Measurements from ENCODE around the gene CAMK1D.

Gene CAMK1D

DNA sequence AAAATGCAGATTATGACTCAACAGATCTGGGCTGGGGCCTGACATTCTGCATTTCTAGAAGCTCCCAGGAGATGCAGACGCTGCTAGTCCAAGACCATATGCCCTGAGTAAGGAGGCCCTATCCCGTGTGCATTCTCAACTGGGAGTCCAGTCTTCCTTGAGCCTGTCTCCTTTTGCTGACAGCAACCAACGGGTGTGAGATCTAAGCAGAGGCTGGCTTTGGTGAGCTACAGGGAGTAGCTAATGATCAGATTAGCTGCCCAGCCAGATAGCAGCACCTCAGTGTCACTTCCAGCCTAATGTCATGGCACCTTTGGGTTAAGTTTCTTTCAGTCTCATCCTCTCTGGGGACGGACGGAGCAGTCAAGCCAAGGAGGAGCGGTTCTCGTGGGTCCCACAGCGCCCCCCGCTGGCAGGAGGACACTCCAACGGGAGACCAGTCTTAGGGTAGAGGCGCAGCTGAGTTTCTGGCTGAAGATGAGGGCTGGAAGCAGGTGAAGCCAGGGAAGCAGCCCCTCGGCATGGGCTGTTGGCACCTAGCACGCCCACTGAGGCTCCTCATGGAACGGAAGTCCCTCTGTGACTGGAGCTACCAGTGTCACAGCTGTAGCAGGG lies 498.1 kb downstream of the CAMK1D start:
- TF ChIP-seq, protein P1, sequence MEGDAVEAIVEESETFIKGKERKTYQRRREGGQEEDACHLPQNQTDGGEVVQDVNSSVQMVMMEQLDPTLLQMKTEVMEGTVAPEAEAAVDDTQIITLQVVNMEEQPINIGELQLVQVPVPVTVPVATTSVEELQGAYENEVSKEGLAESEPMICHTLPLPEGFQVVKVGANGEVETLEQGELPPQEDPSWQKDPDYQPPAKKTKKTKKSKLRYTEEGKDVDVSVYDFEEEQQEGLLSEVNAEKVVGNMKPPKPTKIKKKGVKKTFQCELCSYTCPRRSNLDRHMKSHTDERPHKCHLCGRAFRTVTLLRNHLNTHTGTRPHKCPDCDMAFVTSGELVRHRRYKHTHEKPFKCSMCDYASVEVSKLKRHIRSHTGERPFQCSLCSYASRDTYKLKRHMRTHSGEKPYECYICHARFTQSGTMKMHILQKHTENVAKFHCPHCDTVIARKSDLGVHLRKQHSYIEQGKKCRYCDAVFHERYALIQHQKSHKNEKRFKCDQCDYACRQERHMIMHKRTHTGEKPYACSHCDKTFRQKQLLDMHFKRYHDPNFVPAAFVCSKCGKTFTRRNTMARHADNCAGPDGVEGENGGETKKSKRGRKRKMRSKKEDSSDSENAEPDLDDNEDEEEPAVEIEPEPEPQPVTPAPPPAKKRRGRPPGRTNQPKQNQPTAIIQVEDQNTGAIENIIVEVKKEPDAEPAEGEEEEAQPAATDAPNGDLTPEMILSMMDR (IDR thresholded peaks at IDR 0.05) = no peak
- no peaks in the 10 kb centered on the region for H3K9me3 ChIP-seq
- intact Hi-C loops (cut with DNase I; ENCODE audit: low total_unique reads) = no loop called here
- H3K27me3 ChIP-seq = no peaks in the 10 kb centered on the region
- no peak overlapping the region for H3K4me3 ChIP-seq
- H3K4me1 ChIP-seq = peaks cover 0 to 46% (median 25%) of the 10 kb centered on the region in 4 donors
- H3K36me3 ChIP-seq = no peaks in the 10 kb centered on the region
- DNase-seq = no peak
- H3K27ac ChIP-seq = no peak overlapping the region

DNA sequence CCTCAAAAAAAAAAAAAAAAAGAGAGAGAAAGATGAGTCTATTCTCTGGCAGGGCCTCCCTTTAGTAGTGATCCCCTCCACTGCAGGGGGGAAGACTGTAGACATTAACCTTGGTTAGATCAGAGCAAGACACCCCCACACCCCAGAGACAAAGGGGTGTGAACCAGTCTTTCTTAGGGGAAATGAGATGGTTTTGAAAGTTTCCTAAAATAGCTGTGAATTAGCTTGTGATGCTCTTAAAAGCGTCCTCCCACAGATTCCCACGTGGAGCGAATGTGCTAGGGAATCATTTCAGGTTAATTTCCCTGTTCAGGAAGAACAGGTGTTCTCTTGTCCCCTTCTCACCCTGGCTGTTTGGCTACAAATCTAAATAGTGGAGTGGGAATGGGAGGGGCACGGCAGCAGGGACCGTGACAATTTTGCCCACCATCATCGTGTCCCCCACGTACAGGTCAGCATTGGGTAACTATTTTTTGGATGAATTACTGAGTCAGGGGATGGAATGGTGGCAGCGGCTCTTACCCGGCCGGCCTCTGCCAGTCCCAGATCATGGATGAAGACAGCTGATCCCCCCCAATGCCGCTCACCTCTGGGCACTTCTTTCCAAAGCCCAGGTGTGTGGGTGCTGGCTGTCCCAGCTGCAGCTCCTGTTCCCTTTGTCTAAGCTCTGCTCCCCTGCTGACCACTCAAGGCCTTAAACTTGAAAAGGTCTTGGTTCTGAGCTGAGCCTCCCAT lies 499.3 kb downstream of the CAMK1D start:
- no peak overlapping the region for H3K27ac ChIP-seq
- no peak overlapping the region for H3K4me3 ChIP-seq
- intact Hi-C loops (cut with DNase I; ENCODE audit: low total_unique reads) = no loop called here
- H3K4me1 ChIP-seq = peaks cover 0 to 46% (median 25%) of the 10 kb centered on the region in 4 donors
- no peaks in the 10 kb centered on the region for H3K27me3 ChIP-seq
- no peak for DNase-seq
- H3K36me3 ChIP-seq = no peaks in the 10 kb centered on the region
- H3K9me3 ChIP-seq = no peaks in the 10 kb centered on the region
- TF ChIP-seq, protein P1 (IDR thresholded peaks at IDR 0.05) = no peak

DNA sequence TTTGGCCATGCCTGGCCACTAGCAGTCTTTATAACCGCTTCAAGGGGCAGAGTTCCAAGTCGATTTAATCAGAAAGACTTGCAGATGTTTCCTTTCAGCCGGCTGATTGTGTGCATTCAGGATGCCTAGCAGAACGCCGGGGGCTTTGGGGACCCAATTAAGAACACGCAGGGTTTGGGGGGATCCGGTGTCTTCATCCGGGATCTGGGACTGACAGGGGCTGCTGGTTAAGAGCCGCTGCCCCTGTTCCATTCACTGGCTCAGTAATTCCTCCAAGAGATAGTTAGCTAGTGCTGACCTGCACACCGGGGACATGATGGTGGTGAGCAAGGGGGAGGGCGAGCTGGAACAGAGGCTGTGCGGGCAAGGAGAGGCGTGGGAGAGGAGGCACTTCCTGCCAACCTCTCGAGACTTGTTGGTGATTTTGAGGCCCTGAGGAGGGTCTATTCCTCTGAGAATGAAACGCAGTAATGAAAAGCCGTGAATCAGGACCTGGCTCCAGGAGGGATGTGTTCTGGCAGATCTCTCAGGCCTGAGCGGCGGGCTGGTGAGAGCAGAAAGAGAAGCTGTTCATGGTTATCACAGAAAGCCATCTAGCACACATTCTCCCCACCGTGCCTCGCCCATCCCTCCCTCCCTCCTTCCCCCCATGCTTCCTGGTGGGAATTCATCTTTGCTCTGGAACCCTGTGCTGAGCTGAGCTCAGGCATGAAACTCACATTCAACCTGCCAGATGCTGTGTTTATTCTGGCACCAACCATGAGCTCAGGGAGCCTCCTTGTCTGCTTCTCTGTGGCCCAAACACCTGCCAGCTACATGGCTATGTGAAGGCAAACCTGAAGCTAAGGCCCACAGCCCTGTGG lies 500.2 kb downstream of the CAMK1D start:
- TF ChIP-seq, protein P1 (IDR thresholded peaks at IDR 0.05) = no peak
- no peaks in the 10 kb centered on the region for H3K9me3 ChIP-seq
- H3K36me3 ChIP-seq = no peaks in the 10 kb centered on the region
- H3K4me1 ChIP-seq = peaks cover 0 to 40% (median 21%) of the 10 kb centered on the region in 4 donors
- H3K27ac ChIP-seq = peak overlapping the region in 1 of 2 donors; percentile 8
- H3K4me3 ChIP-seq = no peak overlapping the region
- no peaks in the 10 kb centered on the region for H3K27me3 ChIP-seq
- DNase-seq = no peak
- intact Hi-C loops (cut with DNase I; ENCODE audit: low total_unique reads) = no loop called here

DNA sequence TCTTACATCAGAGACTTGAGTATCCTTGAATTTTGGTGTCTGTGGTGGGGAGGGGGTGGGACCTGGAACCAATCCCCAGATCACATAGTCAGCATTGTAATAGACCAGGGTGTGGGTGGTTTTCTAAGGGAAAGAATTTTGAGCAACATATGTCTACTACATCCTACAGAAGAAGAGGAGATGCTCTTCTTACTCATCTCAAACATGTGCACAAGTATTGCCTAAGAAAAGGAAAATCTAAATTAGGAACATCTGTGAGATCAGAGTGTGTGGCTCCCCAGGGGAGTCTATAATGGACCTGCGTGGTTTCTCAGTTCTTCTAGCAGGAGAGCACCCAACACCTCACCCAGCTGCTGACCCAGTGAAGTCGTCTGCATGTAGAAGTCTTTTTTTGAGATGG lies 503.3 kb downstream of the CAMK1D start:
- no peak overlapping the region for H3K27ac ChIP-seq
- no peak for DNase-seq
- no peaks in the 10 kb centered on the region for H3K9me3 ChIP-seq
- peaks cover 0 to 21% (median 8%) of the 10 kb centered on the region in 4 donors for H3K4me1 ChIP-seq
- TF ChIP-seq, protein P1 (IDR thresholded peaks at IDR 0.05) = no peak
- H3K27me3 ChIP-seq = no peaks in the 10 kb centered on the region
- intact Hi-C loops (cut with DNase I; ENCODE audit: low total_unique reads) = no loop called here
- no peaks in the 10 kb centered on the region for H3K36me3 ChIP-seq
- no peak overlapping the region for H3K4me3 ChIP-seq

DNA sequence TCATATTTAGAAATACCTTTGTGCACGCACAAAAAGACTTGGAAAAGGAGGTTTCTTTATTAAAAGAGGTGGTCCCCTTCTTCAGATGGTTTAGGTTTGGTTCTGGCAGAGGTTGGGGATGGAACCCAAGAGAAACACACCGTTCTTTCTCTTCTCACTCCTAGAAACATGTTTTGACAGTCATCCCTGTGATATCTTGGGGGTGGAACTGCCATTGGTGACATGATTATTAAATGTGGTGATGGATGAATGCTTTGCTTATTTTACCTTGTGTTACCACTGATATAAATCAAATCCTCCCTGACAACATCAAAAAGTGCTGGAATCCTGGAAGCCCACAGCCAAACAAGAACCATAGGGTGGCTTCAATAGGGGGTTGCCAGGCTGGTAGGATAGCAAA lies 505.6 kb downstream of the CAMK1D start:
- Histone ChIP-seq H3K27ac (no peak overlapping the region), H3K9me3 (no peaks in the 10 kb centered on the region), H3K4me1 (peaks cover 0 to 5% (median under 1%) of the 10 kb centered on the region in 4 donors), H3K27me3 (no peaks in the 10 kb centered on the region), H3K4me3 (no peak overlapping the region), H3K36me3 (no peaks in the 10 kb centered on the region)
- TF ChIP-seq, protein P1 (IDR thresholded peaks at IDR 0.05) = no peak
- DNase-seq = no peak
- intact Hi-C loops (cut with DNase I; ENCODE audit: low total_unique reads) = no loop called here
